K562 treated with DMSO at 1 percent for 48 hours (cell line): ENCODE data around the gene ARHGAP5. TPM values are rescaled to one million over a fixed set of nuclear protein-coding genes. Genes with fewer than 3 reads are reported as not detected.

Experiments
- total RNA-seq: library from RNA; unstranded; fragments of 300-600 nt; gene quantifications from 2 replicates; pipeline ENCODE4 v1.2.3, GENCODE V29; 2022; ENCODE audit warnings: low replicate concordance; ENCODE audit errors: extremely low read depth

Gene ARHGAP5, protein sequence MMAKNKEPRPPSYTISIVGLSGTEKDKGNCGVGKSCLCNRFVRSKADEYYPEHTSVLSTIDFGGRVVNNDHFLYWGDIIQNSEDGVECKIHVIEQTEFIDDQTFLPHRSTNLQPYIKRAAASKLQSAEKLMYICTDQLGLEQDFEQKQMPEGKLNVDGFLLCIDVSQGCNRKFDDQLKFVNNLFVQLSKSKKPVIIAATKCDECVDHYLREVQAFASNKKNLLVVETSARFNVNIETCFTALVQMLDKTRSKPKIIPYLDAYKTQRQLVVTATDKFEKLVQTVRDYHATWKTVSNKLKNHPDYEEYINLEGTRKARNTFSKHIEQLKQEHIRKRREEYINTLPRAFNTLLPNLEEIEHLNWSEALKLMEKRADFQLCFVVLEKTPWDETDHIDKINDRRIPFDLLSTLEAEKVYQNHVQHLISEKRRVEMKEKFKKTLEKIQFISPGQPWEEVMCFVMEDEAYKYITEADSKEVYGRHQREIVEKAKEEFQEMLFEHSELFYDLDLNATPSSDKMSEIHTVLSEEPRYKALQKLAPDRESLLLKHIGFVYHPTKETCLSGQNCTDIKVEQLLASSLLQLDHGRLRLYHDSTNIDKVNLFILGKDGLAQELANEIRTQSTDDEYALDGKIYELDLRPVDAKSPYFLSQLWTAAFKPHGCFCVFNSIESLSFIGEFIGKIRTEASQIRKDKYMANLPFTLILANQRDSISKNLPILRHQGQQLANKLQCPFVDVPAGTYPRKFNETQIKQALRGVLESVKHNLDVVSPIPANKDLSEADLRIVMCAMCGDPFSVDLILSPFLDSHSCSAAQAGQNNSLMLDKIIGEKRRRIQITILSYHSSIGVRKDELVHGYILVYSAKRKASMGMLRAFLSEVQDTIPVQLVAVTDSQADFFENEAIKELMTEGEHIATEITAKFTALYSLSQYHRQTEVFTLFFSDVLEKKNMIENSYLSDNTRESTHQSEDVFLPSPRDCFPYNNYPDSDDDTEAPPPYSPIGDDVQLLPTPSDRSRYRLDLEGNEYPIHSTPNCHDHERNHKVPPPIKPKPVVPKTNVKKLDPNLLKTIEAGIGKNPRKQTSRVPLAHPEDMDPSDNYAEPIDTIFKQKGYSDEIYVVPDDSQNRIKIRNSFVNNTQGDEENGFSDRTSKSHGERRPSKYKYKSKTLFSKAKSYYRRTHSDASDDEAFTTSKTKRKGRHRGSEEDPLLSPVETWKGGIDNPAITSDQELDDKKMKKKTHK (N-terminal part only)
- not detected in 2 replicates for total RNA-seq

DNA sequence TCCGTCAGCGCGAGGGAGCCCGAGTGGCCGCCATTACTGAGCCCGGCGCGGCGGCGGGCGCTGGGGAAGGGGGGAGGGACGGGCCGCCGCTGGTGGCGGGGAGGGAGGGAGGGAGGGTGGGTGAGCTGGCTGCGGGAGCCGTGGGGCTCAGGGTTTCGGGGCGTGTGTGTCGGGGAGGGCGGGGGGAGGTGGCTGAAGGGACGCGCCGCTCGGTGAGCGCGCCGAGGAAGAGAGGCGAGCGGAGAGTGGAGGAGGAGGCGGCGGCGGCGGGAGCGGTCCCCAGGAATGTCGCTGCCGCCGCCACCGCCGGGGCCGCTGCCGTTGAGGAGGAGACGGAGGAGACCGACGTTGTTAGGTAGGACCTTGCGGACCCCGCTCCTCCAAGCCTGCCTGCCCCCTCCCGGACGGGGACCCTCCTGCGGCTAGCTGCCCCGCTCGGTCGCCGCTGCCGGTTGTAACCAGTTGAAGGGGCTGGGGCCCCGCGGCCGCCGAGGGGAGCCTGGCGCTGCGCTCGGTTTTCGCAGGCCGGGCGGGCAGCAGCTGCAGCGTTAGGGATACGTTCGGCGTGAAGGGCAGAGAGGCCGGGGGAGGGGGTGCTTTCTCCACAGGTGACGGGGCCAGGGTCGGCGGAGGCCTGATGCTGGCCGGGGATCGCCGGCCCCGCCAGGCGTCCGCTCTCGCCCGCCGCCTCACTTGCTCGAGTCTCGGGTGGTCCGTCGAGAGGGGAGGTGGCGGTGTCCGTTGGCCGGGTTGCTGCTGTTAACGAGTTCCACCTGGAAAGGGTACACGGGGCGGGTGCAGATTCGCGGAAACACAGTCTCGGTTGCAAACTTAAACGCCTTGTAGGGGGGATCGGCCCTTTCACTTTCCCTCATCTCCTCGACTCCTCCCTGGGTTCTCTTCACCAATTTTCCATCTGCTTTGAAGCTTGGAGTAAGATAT is at the start of gene ARHGAP5:
ARHGAP5 (plus strand) TSS at position 224 of the 942 bp plus-strand sequence. CDS start 13,366 bp downstream, outside the sequence.

DNA sequence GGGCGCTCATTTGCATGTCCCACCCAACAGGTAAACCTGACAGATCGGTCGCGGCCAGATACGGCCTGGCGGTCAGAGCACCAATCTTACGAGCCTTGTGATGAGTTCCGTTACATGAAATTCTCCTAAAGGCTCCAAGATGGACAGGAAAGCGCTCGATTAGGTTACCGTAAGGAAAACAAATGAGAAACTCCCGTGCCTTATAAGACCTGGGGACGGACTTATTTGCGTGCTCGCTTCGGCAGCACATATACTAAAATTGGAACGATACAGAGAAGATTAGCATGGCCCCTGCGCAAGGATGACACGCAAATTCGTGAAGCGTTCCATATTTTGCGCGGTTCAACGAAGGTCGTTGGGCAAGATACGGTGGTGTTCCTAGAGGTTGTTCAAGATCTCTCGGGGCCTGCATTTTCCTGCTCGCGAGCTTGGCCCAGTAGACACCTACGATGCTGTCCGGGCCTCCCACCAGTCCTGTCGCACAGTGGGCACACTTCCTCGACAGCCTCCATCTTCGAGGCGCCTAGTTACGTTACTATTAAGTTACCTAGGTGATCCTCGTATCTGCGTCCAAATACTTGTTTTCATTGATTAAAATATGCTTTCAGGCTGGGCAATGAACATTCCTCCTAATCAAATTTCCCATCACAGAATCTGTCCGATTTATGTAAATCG is 124.8 kb downstream of the ARHGAP5 start, which contains the start of gene RNU6-7:
RNU6-7 (plus strand) TSS at position 230 of the 675 bp plus-strand sequence.

DNA sequence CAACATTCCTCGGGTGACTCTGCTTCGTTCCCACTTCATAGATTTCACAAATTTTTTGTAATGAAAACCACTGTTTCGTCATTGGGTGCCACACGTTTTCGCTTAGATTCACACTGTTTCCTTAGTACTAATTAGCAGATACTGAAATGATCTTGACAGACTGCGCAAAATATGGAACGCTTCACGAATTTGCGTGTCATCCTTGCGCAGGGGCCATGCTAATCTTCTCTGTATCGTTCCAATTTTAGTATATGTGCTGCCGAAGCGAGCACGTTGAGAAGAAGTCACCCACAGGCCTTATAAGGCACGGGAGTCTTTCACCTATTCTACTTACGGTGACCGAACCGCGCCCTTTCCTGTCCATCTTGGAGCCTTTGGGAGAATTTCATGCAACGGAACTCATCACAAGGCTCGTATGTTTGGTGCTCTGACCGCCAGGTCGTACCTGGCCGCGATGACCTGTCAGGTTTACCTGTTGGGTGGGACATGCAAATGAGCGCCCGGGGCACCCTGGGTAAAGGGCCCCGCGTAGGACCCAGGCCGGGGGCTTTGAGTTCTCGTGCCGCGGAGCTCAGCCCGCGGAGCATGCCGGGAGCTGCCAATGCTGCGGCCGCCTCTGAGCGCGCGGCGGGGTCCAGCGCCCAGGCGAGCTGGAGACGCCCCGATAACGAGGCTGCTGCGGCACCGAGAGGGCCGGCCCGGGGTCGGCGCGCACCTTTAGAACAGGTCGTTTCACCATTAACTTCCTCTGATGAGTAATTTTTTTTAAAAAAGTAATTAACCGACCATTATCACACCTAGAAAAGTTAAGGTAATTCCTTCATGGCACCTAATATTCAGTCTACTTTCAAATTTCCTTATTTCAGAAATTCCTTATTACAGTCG is 126.1 kb downstream of the ARHGAP5 start, which contains the start of gene RNU6-8:
RNU6-8 (minus strand) TSS at position 272 of the 885 bp plus-strand sequence.

Other genes with a start within 250 kb of the ARHGAP5 start
- gene RNU6-7, start 124.7 kb downstream of the ARHGAP5 start, total RNA-seq = not detected in 2 replicates
- gene RNU6-8, start 126.0 kb downstream of the ARHGAP5 start, total RNA-seq = not detected in 2 replicates